Naive thymus-derived CD4-positive, alpha-beta T cell (primary cell): Measurements from ENCODE around the gene PTGS1. TPM values are rescaled to one million over a fixed set of nuclear protein-coding genes. Genes with fewer than 3 reads are reported as not detected.
A peak's percentile ranks its signal among the peaks of the same experiment; 100 is the strongest.
"Not testable (repeated sequence)": the region's sequence is repeated elsewhere in the genome, so short reads cannot be mapped to it uniquely, and the experiment has no call there.

Source experiments
- ATAC-seq: fragments of 150-1000 bp; cut with Tn5 transposase; 2 replicates; pipeline ENCODE4 v1.10.0; 2021; ENCODE audit warnings: mild to moderate bottlenecking, moderate library complexity
- CTCF ChIA-PET: fragments of 350-600 bp; sonication (Branson Sonifier 250); formaldehyde crosslinking; loops from one replicate; lab custom pipeline; 2021; ENCODE audit warnings: antibody characterized with exemption; lab: Charles Lee
- POLR2A ChIA-PET: fragments of 350-600 bp; sonication (Branson Sonifier 250); formaldehyde crosslinking; loops from one replicate; lab custom pipeline; 2021; ENCODE audit warnings: antibody characterized with exemption, inconsistent platforms; lab: Charles Lee
- DNase-seq, 9 donors: peaks; one replicate each; pipeline versions ENCODE4 v3.0.0 to v3.0.0-alpha.2; 2020 to 2022; ENCODE audit warnings: mixed read lengths in 1 of 9
- H3K27ac ChIP-seq: one replicate; pipeline ENCODE4 v1.7.0; 2013; ENCODE audit warnings: mild to moderate bottlenecking, low read depth, low read length, moderate library complexity
- H3K27me3 ChIP-seq, 2 donors: one replicate each; pipeline ENCODE4 v1.7.0; 2013; ENCODE audit warnings: low read length in 2 of 2, mild to moderate bottlenecking in 2 of 2, moderate library complexity in 2 of 2; ENCODE audit not compliant: control insufficient read depth in 2 of 2, insufficient read depth in 2 of 2
- H3K36me3 ChIP-seq, 3 experiments: 1 replicate in 2 of 3; 2 replicates in 1 of 3; pipeline ENCODE4 v1.7.0; 2013; ENCODE audit warnings: low read length in 3 of 3, mild to moderate bottlenecking in 3 of 3, moderate library complexity in 1 of 3; ENCODE audit not compliant: insufficient read depth in 3 of 3, control insufficient read depth in 2 of 3
- H3K4me1 ChIP-seq, 2 donors: one replicate each; pipeline ENCODE4 v1.7.0; 2013; ENCODE audit warnings: low read length in 2 of 2, mild to moderate bottlenecking in 2 of 2, moderate library complexity in 1 of 2; ENCODE audit not compliant: control insufficient read depth in 2 of 2, insufficient read depth in 2 of 2
- H3K4me3 ChIP-seq: 2 replicates; pipeline ENCODE4 v1.7.0; 2013; ENCODE audit warnings: mild to moderate bottlenecking, low read length
- H3K9me3 ChIP-seq, 3 experiments: 1 replicate in 2 of 3; 2 replicates in 1 of 3; pipeline ENCODE4 v1.7.0; 2013; ENCODE audit warnings: low read length in 3 of 3; ENCODE audit not compliant: control insufficient read depth in 2 of 3
- H3K27ac Mint-ChIP-seq, 9 donors: one replicate each; pipeline ENCODE4 v1.8.0; 2020 to 2022; ENCODE audit warnings: mixed read lengths in 9 of 9, mild to moderate bottlenecking in 8 of 9, moderate library complexity in 5 of 9, inconsistent platforms in 2 of 9
- H3K27me3 Mint-ChIP-seq, 5 donors: one replicate each; pipeline ENCODE4 v1.8.0; 2021 to 2022; ENCODE audit warnings: mixed read lengths in 5 of 5, mild to moderate bottlenecking in 1 of 5
- H3K36me3 Mint-ChIP-seq, 5 donors: one replicate each; pipeline ENCODE4 v1.8.0; 2020 to 2022; ENCODE audit warnings: mixed read lengths in 5 of 5, mild to moderate bottlenecking in 3 of 5, inconsistent platforms in 1 of 5
- H3K4me1 Mint-ChIP-seq, 7 donors: one replicate each; pipeline ENCODE4 v1.8.0; 2020 to 2022; ENCODE audit warnings: mixed read lengths in 7 of 7, mild to moderate bottlenecking in 3 of 7, inconsistent platforms in 1 of 7
- H3K4me3 Mint-ChIP-seq, 10 donors: one replicate each; pipeline ENCODE4 v1.8.0; 2020 to 2022; ENCODE audit warnings: mild to moderate bottlenecking in 10 of 10, mixed read lengths in 10 of 10, moderate library complexity in 6 of 10, inconsistent platforms in 2 of 10
- H3K9me3 Mint-ChIP-seq, 11 donors: one replicate each; pipeline ENCODE4 v1.8.0; 2020 to 2022; ENCODE audit warnings: mixed read lengths in 11 of 11, mild to moderate bottlenecking in 4 of 11, inconsistent platforms in 1 of 11, moderate library complexity in 1 of 11
- intact Hi-C, 2 donors: fragments of 100-400 bp; cut with micrococcal nuclease; formaldehyde crosslinking; loops; one replicate each; pipeline ENCODE4 v1.15.1; 2023
- polyA plus RNA-seq, 2 donors: library from polyadenylated mRNA; unstranded; fragments of 300-500 nt; fragmentation: Illumina TruSeq; gene quantifications; one replicate each; pipeline ENCODE4 v1.2.3, GENCODE V29; 2021
- total RNA-seq, 6 experiments: library from RNA in 5 of 6; stranded (reverse) in 5 of 6; gene quantifications; 1 replicate in 5 of 6; 2 replicates in 1 of 6; pipeline ENCODE4 v1.2.3 and lab custom pipeline; 2021 to 2026

PTGS1 gene
- total and polyA plus RNA-seq, 7 experiments from 2014 or later = 0.41 to 7.0 (median 0.56) TPM; not detected in 1

GRCh38 chr9:122330466-122330865 is 40.4 kb upstream of the PTGS1 start:
- H3K27me3 Mint-ChIP-seq, H3K4me3 Mint-ChIP-seq, H3K4me1 ChIP-seq, H3K9me3 ChIP-seq, H3K27me3 ChIP-seq, DNase-seq, intact Hi-C loops, ATAC-seq, CTCF ChIA-PET, POLR2A ChIA-PET, H3K9me3 Mint-ChIP-seq, H3K4me1 Mint-ChIP-seq, H3K27ac ChIP-seq, H3K27ac Mint-ChIP-seq, H3K4me3 ChIP-seq, H3K36me3 ChIP-seq: not testable (repeated sequence)
- H3K36me3 Mint-ChIP-seq = peaks cover 0 to 21% (median 8%) of the 10 kb centered on the region in 5 donors

- H3K4me1 ChIP-seq = no peaks in the 10 kb centered on the region
- no peaks in the 10 kb centered on the region for H3K36me3 ChIP-seq
- Mint-ChIP-seq H3K27me3 (no peaks in the 10 kb centered on the region), H3K9me3 (no peaks in the 10 kb centered on the region), H3K4me3 (no peak overlapping the region), H3K27ac (peak overlapping the region in 3 of 9 donors; percentile 12 to 76 (median 22)), H3K36me3 (peaks cover 0 to 17% (median 6%) of the 10 kb centered on the region in 5 donors), H3K4me1 (peaks cover 0 to 6% (median 0%) of the 10 kb centered on the region in 7 donors)
- intact Hi-C loops = no loop called here
- ATAC-seq (no peak), DNase-seq (no peak)
- H3K4me3 ChIP-seq = no peak overlapping the region
- no peaks in the 10 kb centered on the region for H3K9me3 ChIP-seq
- H3K27me3 ChIP-seq = no peaks in the 10 kb centered on the region
- POLR2A ChIA-PET = no interaction called here
- H3K27ac ChIP-seq = no peak overlapping the region
- CTCF ChIA-PET = no interaction called here
Measured at GRCh38 chr9:122331523-122331927, 39.3 kb upstream of the PTGS1 start.

GRCh38 chr9:122332083-122332482 is 38.7 kb upstream of the PTGS1 start:
- H3K27me3 ChIP-seq = no peaks in the 10 kb centered on the region
- Mint-ChIP-seq H3K4me1 (peaks cover 0 to 6% (median 0%) of the 10 kb centered on the region in 7 donors), H3K27me3 (no peaks in the 10 kb centered on the region), H3K9me3 (no peaks in the 10 kb centered on the region), H3K27ac (peak overlapping the region in 2 of 9 donors; percentile 12 to 22), H3K4me3 (no peak overlapping the region), H3K36me3 (peaks cover 0 to 12% (median 6%) of the 10 kb centered on the region in 5 donors)
- intact Hi-C loops = no loop called here
- no peaks in the 10 kb centered on the region for H3K36me3 ChIP-seq
- H3K4me3 ChIP-seq = no peak overlapping the region
- peak; percentile 45 for ATAC-seq
- DNase-seq = no peak
- no peaks in the 10 kb centered on the region for H3K4me1 ChIP-seq
- no peaks in the 10 kb centered on the region for H3K9me3 ChIP-seq
- ChIA-PET CTCF (no interaction called here), POLR2A (no interaction called here)
- no peak overlapping the region for H3K27ac ChIP-seq

DNA sequence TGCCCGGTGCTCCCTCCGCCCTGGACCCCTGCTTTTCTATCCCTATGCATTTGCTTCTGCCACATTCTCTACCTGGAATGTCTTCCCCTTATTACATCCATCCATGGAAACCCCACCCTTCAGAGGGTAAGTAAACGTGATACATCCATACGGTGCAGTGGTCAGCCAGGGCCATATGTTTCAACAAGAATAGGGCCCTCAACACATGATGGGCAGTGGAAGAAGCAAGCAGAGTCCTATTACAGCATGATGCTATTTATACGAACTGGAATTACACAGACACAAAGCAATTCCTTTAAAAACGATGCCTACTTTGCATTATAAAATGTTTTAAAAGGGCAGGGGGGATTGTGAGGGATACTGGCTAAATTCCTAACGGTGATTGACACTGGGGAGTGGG is 38.2 kb upstream of the PTGS1 start:
- Mint-ChIP-seq H3K4me3 (no peak overlapping the region), H3K9me3 (no peaks in the 10 kb centered on the region), H3K27ac (peak overlapping the region in 2 of 9 donors; percentile 9 to 79), H3K27me3 (no peaks in the 10 kb centered on the region), H3K36me3 (peaks cover 0 to 10% (median 6%) of the 10 kb centered on the region in 5 donors), H3K4me1 (peaks cover 0 to 6% (median 0%) of the 10 kb centered on the region in 7 donors)
- Histone ChIP-seq H3K9me3 (no peaks in the 10 kb centered on the region), H3K27ac (no peak overlapping the region), H3K4me3 (no peak overlapping the region), H3K27me3 (no peaks in the 10 kb centered on the region), H3K4me1 (no peaks in the 10 kb centered on the region), H3K36me3 (no peaks in the 10 kb centered on the region)
- ChIA-PET CTCF (no interaction called here), POLR2A (no interaction called here)
- intact Hi-C loops = no loop called here
- DNase-seq = no peak
- ATAC-seq = no peak

- intact Hi-C loops = no loop called here
- H3K4me1 ChIP-seq = no peaks in the 10 kb centered on the region
Measured at GRCh38 chr9:122333169-122333808, 37.5 kb upstream of the PTGS1 start.

GRCh38 chr9:122334916-122335315 is 35.9 kb upstream of the PTGS1 start:
- Histone ChIP-seq H3K4me3 (no peak overlapping the region), H3K36me3 (no peaks in the 10 kb centered on the region), H3K27ac (no peak overlapping the region), H3K9me3 (no peaks in the 10 kb centered on the region), H3K27me3 (no peaks in the 10 kb centered on the region), H3K4me1 (no peaks in the 10 kb centered on the region)
- Mint-ChIP-seq H3K4me3 (no peak overlapping the region), H3K9me3 (no peaks in the 10 kb centered on the region), H3K27ac (no peak overlapping the region), H3K36me3 (no peaks in the 10 kb centered on the region), H3K4me1 (peaks cover 0 to 6% (median 0%) of the 10 kb centered on the region in 7 donors), H3K27me3 (peaks cover 0 to 8% (median 0%) of the 10 kb centered on the region in 5 donors)
- ChIA-PET CTCF (no interaction called here), POLR2A (no interaction called here)
- ATAC-seq (no peak), DNase-seq (no peak)
- intact Hi-C loops = no loop called here

More at GRCh38 chr9:122333169-122333808, 37.5 kb upstream of the PTGS1 start:
- peaks cover 0 to 6% (median 0%) of the 10 kb centered on the region in 7 donors for H3K4me1 Mint-ChIP-seq
- CTCF ChIA-PET = interaction anchor here (1.2 to 1.3 kb wide), 2 partner anchors 12 to 16 kb away, joined by 3 read pairs; no protein-coding TSS in a partner anchor
- no peaks in the 10 kb centered on the region for H3K9me3 Mint-ChIP-seq
- no peaks in the 10 kb centered on the region for H3K27me3 Mint-ChIP-seq
- DNase-seq (no peak), ATAC-seq (no peak)
- H3K27me3 ChIP-seq = no peaks in the 10 kb centered on the region
- H3K36me3 Mint-ChIP-seq = peaks cover 0 to 10% (median 6%) of the 10 kb centered on the region in 5 donors
- POLR2A ChIA-PET = no interaction called here
- H3K9me3 ChIP-seq = no peaks in the 10 kb centered on the region
- no peak overlapping the region for H3K4me3 ChIP-seq
- H3K36me3 ChIP-seq = no peaks in the 10 kb centered on the region
- no peak overlapping the region for H3K4me3 Mint-ChIP-seq
- H3K27ac ChIP-seq = no peak overlapping the region
- peak overlapping the region in 3 of 9 donors; percentile 9 to 79 (median 17) for H3K27ac Mint-ChIP-seq

GRCh38 chr9:122336189-122336588 is 34.6 kb upstream of the PTGS1 start:
- H3K27me3 ChIP-seq = no peaks in the 10 kb centered on the region
- Mint-ChIP-seq H3K9me3 (no peaks in the 10 kb centered on the region), H3K27ac (no peak overlapping the region), H3K27me3 (peaks cover 0 to 10% (median 0%) of the 10 kb centered on the region in 5 donors), H3K36me3 (no peaks in the 10 kb centered on the region), H3K4me3 (no peak overlapping the region), H3K4me1 (peaks cover 0 to 6% (median 0%) of the 10 kb centered on the region in 7 donors)
- no peaks in the 10 kb centered on the region for H3K4me1 ChIP-seq
- DNase-seq (no peak), ATAC-seq (no peak)
- POLR2A ChIA-PET = no interaction called here
- H3K9me3 ChIP-seq = no peaks in the 10 kb centered on the region
- H3K4me3 ChIP-seq = no peak overlapping the region
- intact Hi-C loops = no loop called here
- H3K27ac ChIP-seq = no peak overlapping the region
- CTCF ChIA-PET = no interaction called here
- no peaks in the 10 kb centered on the region for H3K36me3 ChIP-seq
